Measurements from ENCODE around the gene PRR5L.

PRR5L gene

DNA sequence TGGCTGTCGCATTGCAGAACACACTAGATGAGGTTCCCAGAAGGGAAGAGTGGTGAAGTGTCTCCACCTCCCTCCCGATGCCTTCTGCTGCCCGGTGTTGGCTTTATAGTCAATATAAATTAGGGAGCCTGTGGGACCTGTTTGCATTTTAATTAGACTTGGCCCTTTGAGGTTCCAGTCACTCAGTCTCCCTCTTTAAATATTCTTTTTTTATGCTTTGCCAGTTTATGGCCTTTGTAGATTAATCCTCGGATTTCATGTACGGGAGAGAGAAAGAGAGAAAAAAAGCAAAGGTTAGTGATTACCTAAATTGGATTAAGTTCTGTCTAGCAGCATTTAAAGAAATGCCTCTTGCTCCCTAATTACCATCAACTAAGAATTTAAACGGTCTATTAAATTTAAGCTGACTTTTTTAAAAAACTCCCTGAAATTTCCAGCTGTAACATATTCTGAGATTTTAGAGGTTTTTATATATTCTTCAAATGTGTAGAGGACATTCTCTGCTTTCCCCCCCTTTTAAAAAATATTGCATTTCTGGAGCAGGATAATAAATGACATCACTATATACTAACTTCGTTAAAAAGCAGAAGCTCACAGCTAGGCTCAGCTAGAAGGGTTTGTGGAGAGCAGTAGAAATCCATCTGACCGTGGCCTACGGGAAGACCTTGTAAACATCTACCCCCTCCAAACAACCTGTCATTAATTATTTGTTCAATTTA, 84.4 kb downstream of the PRR5L start:
- DNase-seq: no peak

- no peak for DNase-seq
Measured at GRCh38 chr11:36381015-36381360, 84.9 kb downstream of the PRR5L start.

GRCh38 chr11:36383195-36383594, 87.1 kb downstream of the PRR5L start:
- DNase-seq: no peak

GRCh38 chr11:36385121-36385970, 89.3 kb downstream of the PRR5L start:
- peak; percentile 20 for DNase-seq

DNA sequence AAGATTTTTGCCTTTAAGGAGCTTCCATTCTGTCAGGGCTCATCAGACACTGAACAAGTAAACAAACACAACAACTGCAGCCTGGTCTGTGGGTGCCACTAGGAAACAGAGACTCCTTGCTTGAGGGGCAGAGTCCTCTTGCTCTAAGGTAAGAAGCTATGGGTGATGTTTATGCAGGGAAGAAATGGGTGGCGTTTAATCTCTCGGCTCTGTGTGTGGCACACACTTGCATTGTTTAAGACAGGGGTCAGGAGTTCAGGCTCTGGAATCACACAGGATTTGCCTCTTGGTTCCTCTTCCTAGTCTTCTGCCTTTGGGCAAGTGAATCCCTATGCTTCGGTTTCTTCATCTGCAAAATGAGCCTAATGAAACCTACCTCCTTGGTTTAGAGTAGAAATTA, 90.3 kb downstream of the PRR5L start:
- DNase-seq: no peak

- no peak for DNase-seq
Measured at GRCh38 chr11:36388071-36388470, 92.0 kb downstream of the PRR5L start.

GRCh38 chr11:36388951-36389350, 92.9 kb downstream of the PRR5L start:
- DNase-seq: no peak

DNA sequence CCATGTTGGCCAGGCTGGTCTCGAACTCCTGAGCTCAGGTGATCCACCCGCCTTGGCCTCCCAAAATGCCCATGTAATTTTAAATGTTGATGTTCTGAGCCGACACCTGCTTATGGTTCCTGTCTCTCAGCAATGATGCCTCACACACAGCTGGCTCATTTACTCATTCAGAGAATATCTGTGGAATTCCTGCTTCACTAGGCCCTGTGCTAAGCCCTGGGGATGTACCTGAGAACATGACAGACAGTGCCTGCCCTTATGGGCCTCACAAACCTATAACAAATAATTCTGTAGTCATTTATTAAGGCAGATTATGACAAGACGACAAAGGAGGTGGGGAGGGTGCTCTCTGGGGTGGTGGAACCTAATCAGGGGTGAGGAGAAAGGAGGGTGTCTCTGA, 93.7 kb downstream of the PRR5L start:
- no peak for DNase-seq

GRCh38 chr11:36390963-36391471, 94.9 kb downstream of the PRR5L start:
- DNase-seq: no peak

DNA sequence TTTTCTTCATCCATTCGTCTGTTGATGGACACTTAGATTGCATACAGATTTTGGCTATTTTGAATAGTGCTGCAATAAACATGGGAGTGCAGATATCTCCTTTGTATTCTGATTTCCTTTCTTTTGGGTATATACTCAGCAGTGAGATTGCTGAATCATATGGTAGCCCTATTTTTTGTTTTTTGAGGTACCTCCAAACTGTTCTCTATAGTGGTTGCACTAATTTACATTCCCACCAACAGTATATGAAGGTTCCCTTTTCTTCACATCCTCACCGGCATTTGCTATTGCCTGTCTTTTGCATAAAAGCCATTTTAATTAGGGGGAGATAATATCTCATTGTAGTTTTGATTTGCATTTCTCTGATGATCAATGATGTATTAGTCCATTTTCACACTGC, 96.1 kb downstream of the PRR5L start:
- no peak for DNase-seq

GRCh38 chr11:36394056-36394455, 98.0 kb downstream of the PRR5L start:
- DNase-seq: no peak

DNA sequence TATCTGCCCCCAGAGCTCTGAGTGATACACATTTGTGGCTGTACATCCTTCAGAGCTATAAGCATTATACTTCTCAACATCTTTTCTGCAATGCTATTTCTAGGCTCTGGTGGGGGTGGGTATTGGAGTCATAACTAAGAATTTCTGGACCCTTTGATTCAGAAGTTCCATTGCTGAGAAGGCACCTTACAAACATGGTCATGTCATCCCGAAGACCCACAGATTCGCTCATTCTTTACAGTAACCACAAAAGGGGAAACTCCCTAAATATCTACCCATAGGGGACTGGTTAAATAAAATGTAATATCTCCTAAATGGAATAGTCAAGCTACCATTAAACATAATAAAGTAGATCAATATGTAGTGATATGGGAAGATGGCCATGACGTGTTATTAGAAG, 98.8 kb downstream of the PRR5L start:
- DNase-seq: no peak

DNA sequence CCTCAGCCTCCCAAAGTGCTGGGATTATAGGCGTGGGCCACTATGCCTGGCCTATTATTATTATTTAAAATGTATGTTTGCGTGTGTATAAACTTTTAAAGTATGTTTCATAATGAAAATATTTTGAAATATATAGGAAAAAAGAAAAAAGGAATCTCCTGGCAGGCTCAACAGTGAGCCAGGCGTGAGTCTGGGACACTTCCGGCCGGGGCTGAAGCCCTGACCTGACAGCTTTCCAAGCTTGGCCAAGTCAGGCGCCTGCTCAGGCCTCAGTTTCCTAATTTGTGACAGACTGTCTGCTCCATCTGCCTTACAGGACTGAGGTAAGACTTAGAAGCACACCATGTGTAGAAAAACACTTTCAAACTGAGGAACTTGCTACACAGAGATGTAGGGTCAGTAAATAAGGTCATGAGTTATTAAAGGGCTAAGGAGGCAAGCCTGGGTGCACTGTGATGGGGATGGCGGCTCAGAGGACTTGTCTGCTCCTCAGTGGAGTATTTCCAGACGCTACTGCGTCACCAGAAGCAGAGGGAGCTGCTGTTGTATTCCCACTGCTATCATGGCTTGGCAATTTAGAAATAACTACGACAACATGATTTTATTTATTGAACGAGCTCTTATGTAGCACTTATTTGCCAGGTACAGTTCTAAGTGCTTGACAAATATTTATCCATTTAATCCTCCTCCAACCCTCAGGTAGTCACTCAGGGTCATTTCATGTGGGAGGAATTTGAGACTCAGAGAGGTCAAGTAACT, 100.1 kb downstream of the PRR5L start:
- no peak for DNase-seq

GRCh38 chr11:36398231-36398953, 102.3 kb downstream of the PRR5L start:
- DNase-seq: no peak

- no peak for DNase-seq
Measured at GRCh38 chr11:36399236-36399635, 103.1 kb downstream of the PRR5L start.

GRCh38 chr11:36399745-36400144, 103.7 kb downstream of the PRR5L start:
- DNase-seq: no peak

GRCh38 chr11:36400766-36401455, 104.8 kb downstream of the PRR5L start:
- DNase-seq: no peak

DNA sequence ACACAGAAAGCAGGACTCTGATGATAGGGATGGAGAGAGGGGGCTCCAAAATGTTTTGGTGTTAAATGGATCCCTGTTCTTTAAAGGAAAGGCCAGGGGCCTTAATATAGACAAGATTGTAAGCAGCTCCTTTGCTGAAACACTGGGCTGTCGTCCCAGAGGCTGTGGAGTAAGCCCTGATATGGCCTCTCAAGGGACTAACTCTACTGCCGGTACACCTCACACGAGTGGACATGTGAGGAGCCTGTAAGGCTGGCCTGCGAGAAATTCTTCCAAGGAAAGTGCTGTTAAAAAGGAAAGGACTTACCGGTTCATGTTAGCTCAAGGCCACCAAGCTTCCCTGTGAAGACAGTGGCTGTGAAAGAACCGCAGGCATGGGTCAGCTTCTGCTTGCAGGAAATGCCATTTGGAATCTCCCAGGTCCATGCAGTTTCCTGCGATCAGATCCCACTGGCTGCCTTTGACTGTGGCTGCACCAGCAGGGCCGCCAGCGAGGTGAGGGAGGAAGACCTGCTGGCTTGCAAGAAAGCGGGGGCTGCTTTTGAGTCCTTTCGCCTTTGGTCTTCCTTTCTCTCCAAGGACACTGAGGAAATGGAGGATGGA, 106.6 kb downstream of the PRR5L start:
- no peak for DNase-seq

DNA sequence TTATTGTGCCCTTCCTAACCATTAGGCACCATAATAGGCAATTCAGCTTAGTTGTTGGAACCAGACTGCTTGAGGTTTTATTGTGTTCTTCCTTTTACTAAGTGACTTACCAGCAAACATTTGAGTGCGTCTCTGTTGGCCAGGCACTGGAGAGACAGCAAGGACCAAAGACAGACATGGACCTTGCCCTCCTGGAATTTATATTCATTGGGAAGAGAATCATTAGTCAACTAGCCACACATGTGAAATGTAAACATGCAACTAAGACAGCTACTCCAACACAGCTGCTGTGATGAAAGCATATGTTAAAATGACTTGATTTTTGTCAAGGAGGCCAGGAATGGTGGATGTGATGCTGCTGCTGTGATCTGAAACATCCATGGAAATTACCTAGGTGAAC, 107.6 kb downstream of the PRR5L start:
- DNase-seq: no peak

DNA sequence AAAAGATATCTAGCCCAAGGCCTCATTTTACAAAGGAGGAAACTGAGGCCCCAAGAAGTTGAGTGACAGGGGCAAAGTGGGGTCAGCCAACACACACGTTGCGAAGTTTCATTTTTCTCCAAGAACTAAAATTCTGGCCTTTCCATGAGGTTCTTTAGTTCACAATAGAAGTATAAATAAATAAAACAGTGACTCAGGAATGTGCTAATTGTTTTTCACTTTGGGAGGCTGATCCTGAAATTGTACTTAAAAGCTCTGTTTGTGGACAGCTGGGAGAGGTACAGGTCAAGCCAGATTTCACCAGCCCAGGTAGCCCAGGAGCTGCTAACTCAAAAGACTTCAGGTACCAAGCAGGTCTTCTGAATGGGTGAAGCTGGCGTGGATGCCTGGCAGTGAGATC, 108.7 kb downstream of the PRR5L start:
- DNase-seq: no peak

DNA sequence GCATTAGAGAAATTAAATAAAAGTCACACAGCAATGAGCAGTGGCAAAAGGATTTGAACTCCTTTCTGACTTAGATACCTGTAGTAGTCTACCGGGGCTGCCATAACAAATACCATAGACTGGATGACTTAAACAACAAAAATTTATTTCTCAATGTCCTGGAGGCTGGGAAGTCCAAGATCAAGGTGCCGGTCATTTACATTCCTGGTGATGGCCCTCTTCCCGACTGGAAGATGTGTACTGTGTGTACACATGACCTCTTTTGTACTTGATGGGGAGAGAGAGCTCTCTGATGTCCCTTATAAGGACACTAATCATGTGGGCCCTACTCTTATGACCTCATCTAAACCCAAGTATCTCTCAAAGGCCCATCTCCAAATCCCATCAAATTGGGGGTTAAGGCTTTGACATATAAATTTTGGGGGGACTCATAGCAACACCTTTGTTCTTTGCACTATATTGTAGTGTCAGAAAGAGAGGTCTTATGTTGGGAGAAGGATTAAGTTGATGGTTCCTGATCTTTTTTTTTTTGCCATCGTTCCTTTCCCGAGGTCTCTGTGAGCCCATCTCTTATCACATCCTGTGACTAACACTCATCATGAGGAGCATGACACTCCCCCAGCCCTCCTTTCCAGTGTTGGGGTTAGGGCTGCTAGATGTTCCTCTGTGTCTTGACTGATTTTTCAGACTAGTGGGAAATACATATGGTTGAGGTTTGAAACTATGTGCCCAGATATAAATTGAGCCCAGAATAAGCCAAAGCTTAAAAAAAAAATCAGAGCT, 109.7 kb downstream of the PRR5L start:
- DNase-seq: no peak

Data from activated CD8-positive, alpha-beta memory T cell treated with anti-CD3 and anti-CD28 coated beads, Interleukin-2, amount 50 U/mL, for 4 hours (primary cell).